ENCODE measurements around the gene SLC39A8.

Gene SLC39A8

DNA sequence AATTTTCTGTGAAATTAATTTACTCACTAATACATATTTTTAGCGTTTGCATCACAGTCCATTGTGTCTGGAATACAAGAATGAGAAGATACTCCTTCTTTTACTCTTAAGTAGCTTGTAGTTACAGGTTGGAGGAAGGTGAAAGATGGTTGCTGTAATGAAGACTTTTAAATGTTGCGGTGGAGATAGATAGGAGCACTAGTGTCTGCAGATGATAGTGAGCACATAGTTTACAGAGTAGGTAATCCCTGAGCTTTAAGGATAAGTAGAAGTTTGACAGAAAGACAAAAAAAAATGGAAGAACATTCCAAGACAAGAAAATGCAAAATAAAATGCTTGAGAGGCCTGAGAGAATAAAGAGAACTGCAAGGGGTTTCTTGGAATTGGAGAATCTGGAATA, 5.4 kb upstream of the SLC39A8 start:
- TF ChIP-seq, protein P1, sequence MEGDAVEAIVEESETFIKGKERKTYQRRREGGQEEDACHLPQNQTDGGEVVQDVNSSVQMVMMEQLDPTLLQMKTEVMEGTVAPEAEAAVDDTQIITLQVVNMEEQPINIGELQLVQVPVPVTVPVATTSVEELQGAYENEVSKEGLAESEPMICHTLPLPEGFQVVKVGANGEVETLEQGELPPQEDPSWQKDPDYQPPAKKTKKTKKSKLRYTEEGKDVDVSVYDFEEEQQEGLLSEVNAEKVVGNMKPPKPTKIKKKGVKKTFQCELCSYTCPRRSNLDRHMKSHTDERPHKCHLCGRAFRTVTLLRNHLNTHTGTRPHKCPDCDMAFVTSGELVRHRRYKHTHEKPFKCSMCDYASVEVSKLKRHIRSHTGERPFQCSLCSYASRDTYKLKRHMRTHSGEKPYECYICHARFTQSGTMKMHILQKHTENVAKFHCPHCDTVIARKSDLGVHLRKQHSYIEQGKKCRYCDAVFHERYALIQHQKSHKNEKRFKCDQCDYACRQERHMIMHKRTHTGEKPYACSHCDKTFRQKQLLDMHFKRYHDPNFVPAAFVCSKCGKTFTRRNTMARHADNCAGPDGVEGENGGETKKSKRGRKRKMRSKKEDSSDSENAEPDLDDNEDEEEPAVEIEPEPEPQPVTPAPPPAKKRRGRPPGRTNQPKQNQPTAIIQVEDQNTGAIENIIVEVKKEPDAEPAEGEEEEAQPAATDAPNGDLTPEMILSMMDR (conservative IDR thresholded peaks at IDR 0.05; ENCODE audit: low read depth, low read length): no peak
- no peak overlapping the region for H3K4me3 ChIP-seq (ENCODE audit: low read depth, low read length)
- DNase-seq (ENCODE audit: low read depth): no peak

DNA sequence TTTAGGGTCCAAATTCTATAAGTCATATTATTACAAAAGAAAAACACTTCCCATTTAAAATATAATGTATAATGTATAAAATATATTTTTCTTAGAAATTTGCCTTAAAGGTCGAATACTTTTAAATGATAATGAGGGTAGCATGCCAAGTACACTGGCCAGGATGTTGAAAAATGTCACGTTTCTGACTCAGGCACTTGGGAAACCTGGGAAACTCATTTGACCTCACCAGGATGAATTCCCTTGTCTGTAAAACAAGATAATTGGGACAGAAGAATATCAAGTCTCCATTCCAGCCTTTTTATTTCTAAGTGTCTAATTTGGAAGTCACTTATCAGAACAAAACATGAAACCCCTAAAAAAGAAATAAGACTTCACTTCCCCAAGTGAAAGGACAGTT, 3.4 kb upstream of the SLC39A8 start:
- no peak for DNase-seq (ENCODE audit: low read depth)
- TF ChIP-seq, protein P1 (conservative IDR thresholded peaks at IDR 0.05; ENCODE audit: low read depth, low read length): no peak
- no peak overlapping the region for H3K4me3 ChIP-seq (ENCODE audit: low read depth, low read length)

DNA sequence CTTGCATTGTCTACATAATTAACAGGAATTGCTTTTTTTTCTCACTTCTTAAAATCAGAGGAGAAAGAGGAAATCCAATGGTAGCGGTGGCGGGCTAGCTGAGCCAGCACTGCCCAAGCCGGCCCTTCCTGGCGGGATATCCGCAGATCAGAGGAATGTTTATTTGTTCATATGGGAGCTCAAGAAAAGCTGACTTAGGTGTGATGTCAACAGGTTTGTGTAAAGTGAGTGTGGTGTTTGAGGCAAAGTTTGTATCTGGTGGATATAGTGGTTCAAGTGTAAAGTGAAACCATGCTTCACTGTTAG, 466 bp upstream of the SLC39A8 start:
- TF ChIP-seq, protein P1 (conservative IDR thresholded peaks at IDR 0.05; ENCODE audit: low read depth, low read length): no peak
- peak overlapping the region; percentile 75 for H3K4me3 ChIP-seq (ENCODE audit: low read depth, low read length)
- DNase-seq (ENCODE audit: low read depth): peak; percentile 33

DNA sequence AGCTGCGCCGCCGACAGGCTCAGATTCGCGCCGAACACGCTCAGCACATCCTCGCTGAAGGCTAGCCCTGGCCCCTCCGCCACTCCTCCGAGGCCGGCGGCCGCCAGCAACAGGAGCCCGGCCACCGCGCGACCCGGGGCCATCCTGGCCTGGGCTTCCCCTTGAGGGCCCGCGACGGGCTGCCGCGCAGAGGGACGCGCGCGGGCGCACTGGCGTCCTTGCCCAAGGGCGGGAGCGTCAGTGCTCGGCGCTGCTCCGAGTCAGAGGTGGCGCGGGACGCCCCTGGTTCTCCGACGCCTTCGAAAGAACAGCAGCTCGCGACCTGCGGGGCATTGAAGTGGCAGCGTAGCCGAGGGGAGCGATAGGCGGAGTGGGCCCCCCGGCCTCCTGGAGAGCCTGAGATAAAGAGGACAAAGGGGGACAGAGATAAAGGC, 745 bp downstream of the SLC39A8 start:
- TF ChIP-seq, protein P1 (conservative IDR thresholded peaks at IDR 0.05; ENCODE audit: low read depth, low read length): no peak
- DNase-seq (ENCODE audit: low read depth): peak; percentile 64
- peak overlapping the region; percentile 75 for H3K4me3 ChIP-seq (ENCODE audit: low read depth, low read length)

DNA sequence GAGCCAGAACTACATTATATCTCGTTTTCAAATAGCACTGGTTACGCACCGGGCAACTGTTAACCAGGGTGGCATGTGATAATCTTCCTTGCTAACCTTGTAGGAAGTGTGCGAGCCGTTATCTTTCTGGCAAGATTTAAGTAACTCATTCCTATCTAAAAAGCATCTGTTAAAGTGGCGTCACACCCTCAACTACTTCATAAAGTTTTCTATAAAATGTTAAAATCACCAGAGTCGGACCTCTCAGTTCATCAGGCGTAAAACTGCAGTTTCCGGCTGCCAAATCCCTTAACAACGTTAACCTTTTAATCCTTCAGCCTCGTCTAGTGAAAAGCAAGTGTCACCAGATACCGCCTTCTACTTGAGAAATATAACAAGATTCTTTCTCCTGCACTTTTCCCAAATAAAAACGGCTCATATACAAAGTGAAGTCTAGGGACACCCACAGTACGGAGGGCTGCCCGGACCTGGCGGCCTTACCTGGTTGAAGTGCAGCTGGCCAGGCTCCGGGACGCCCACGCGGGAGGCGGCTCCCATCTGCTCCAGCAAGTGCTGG, 1.2 kb downstream of the SLC39A8 start:
- no peak for DNase-seq (ENCODE audit: low read depth)
- TF ChIP-seq, protein P1 (conservative IDR thresholded peaks at IDR 0.05; ENCODE audit: low read depth, low read length): no peak
- peak overlapping the region; percentile 75 for H3K4me3 ChIP-seq (ENCODE audit: low read depth, low read length)

DNA sequence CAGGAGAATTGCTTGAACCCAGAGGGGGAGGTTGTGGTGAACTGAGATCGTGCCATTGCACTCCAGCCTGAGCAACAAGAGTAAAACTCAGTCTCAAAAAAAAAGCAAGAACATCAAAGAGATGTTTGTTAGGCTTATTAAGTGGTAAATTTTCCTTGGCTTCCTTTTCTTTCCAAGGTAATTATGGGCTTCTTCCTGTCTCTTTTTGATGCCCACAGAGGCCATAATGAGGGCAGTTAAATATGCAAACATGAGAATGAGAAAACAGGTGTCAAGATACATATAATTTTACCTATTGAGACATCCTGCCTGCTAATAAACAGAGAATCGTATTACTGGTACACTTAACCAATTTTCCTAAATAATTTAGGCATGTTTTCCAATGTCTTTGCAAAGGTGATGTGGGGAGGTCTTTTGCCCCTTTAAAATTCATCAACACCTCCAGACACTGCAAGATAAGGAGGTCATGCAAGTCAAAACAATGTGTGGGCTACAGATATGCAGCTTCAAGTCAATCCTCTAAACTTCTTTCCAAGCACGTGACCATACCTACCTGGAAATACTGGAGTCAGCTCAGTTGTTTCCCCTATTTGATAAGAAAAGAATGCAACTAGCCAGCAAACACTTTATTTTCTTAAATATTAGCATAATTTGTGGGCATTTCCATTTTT, 2.7 kb downstream of the SLC39A8 start:
- TF ChIP-seq, protein P1 (conservative IDR thresholded peaks at IDR 0.05; ENCODE audit: low read depth, low read length): no peak
- H3K4me3 ChIP-seq (ENCODE audit: low read depth, low read length): no peak overlapping the region
- no peak for DNase-seq (ENCODE audit: low read depth)

DNA sequence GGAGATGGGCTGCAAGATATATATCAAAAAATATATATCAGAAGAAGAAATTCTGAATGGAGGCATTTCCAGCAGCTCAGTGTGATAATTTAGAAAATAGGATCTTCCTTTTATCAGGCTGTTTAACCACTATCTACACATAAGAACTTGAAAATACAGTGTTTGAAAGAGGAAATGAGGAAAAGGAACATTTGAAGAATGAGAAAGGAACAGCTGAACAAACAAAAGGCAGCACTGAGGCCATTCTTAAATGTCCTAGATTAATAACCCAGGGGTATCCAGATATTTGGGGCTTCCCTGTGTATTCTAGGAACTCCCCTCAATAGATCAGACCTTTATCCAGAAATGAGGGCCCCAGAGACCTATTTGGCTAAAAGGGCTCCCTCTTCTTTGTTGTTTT, 4.1 kb downstream of the SLC39A8 start:
- no peak overlapping the region for H3K4me3 ChIP-seq (ENCODE audit: low read depth, low read length)
- DNase-seq (ENCODE audit: low read depth): no peak
- TF ChIP-seq, protein P1 (conservative IDR thresholded peaks at IDR 0.05; ENCODE audit: low read depth, low read length): no peak

Measured in choroid plexus epithelial cell (primary cell).